IMR-90 (cell line): ENCODE results near the gene CNNM2. TPM values are rescaled to one million over a fixed set of nuclear protein-coding genes. Genes with fewer than 3 reads are reported as not detected.

Source experiments
- ATAC-seq: fragments of 200-7000 bp; cut with Tn5 transposase; 2 replicates; pipeline ENCODE4 v1.9.1; 2020; ENCODE audit warnings: low read depth, mild to moderate bottlenecking, moderate library complexity
- BruUV-seq: library from RNA; stranded (reverse); fragments of 400-500 nt; replicated peaks from 2 replicates; lab custom pipeline; 2021; lab: Mats Ljungman, UMichigan
- CTCF ChIA-PET: fragments of 300-600 bp; formaldehyde crosslinking; extraction: SDS; loops from one replicate; lab custom pipeline; 2021; ENCODE audit warnings: antibody characterized with exemption; lab: Yijun Ruan, JAX
- POLR2A ChIA-PET: fragments of 300-600 bp; sonication (Branson Sonifier 250); formaldehyde crosslinking; loops from one replicate; lab custom pipeline; 2022; ENCODE audit warnings: antibody characterized with exemption; ENCODE audit not compliant: unreplicated experiment; lab: Charles Lee
- DNase-seq: peaks from one replicate; pipeline ENCODE4 v3.0.0; 2013
- H2AFZ ChIP-seq: replicated peaks from 2 replicates; pipeline ENCODE3; 2013; ENCODE audit warnings: low read length, mild to moderate bottlenecking; ENCODE audit not compliant: poor library complexity
- H2AK5ac ChIP-seq: 2 replicates; pipeline ENCODE4 v1.6.1; 2013; ENCODE audit warnings: low read depth, low read length, inconsistent platforms
- H2AK9ac ChIP-seq: replicated peaks from 2 replicates; pipeline ENCODE3; 2013; ENCODE audit warnings: mild to moderate bottlenecking, low read depth, low read length, moderate library complexity; ENCODE audit not compliant: poor library complexity
- H2BK120ac ChIP-seq: 2 replicates; pipeline ENCODE4 v1.6.1; 2013; ENCODE audit warnings: low read depth, low read length, inconsistent platforms
- H2BK15ac ChIP-seq: 3 replicates; pipeline ENCODE4 v1.6.1; 2013; ENCODE audit warnings: low read depth, low read length, inconsistent platforms
- H2BK20ac ChIP-seq: 2 replicates; pipeline ENCODE4 v1.6.1; 2013; ENCODE audit warnings: low read depth, mild to moderate bottlenecking, inconsistent platforms, low read length, moderate library complexity
- H2BK5ac ChIP-seq: 2 replicates; pipeline ENCODE4 v1.6.1; 2013; ENCODE audit warnings: mild to moderate bottlenecking, low read depth, low read length, inconsistent platforms; ENCODE audit not compliant: poor library complexity, severe bottlenecking
- H3K14ac ChIP-seq: replicated peaks from 2 replicates; pipeline ENCODE4 v1.6.1; 2013; ENCODE audit warnings: low read depth, low read length, inconsistent platforms
- H3K18ac ChIP-seq: 2 replicates; pipeline ENCODE4 v1.6.1; 2013; ENCODE audit warnings: low read depth, low read length, control low read depth
- H3K23ac ChIP-seq: 2 replicates; pipeline ENCODE4 v1.6.1; 2013; ENCODE audit warnings: low read depth, low read length, inconsistent platforms
- H3K27ac ChIP-seq: 2 replicates; pipeline ENCODE4 v1.5.1; 2013; ENCODE audit warnings: mild to moderate bottlenecking, control low read depth, low read length; ENCODE audit not compliant: insufficient read depth
- H3K27me3 ChIP-seq: 2 replicates; pipeline ENCODE4 v1.6.1; 2013; ENCODE audit warnings: low read length; ENCODE audit not compliant: control insufficient read depth, insufficient read depth
- H3K36me3 ChIP-seq: 2 replicates; pipeline ENCODE4 v1.6.1; 2013; ENCODE audit warnings: low read length, mixed read lengths; ENCODE audit not compliant: control insufficient read depth, insufficient read depth
- H3K4ac ChIP-seq: 2 replicates; pipeline ENCODE4 v1.6.1; 2013; ENCODE audit warnings: low read depth, low read length, inconsistent platforms
- H3K4me1 ChIP-seq: 2 replicates; pipeline ENCODE4 v1.6.1; 2013; ENCODE audit warnings: low read length, mixed read lengths; ENCODE audit not compliant: control insufficient read depth, insufficient read depth
- H3K4me2 ChIP-seq: 2 replicates; pipeline ENCODE4 v1.6.1; 2013; ENCODE audit warnings: low read depth, mild to moderate bottlenecking, control low read depth, low read length, moderate library complexity
- H3K4me3 ChIP-seq: 2 replicates; pipeline ENCODE4 v1.5.1; 2013; ENCODE audit warnings: low read depth, mild to moderate bottlenecking, control low read depth, low read length, moderate library complexity; ENCODE audit not compliant: insufficient read depth
- H3K56ac ChIP-seq: 2 replicates; pipeline ENCODE4 v1.6.1; 2013; ENCODE audit warnings: low read length, inconsistent platforms; ENCODE audit not compliant: insufficient read depth; ENCODE audit errors: extremely low read depth
- H3K79me1 ChIP-seq, 2 experiments: 2 replicates each; pipeline ENCODE4 v1.6.1; 2013; ENCODE audit warnings: low read length in 2 of 2, inconsistent platforms in 1 of 2, low read depth in 1 of 2
- H3K9ac ChIP-seq: 2 replicates; pipeline ENCODE4 v1.6.1; 2013; ENCODE audit warnings: low read depth, low read length, control low read depth
- H3K9me1 ChIP-seq: 2 replicates; pipeline ENCODE4 v1.6.1; 2013; ENCODE audit warnings: low read length, inconsistent platforms; ENCODE audit not compliant: insufficient read depth
- H3K9me3 ChIP-seq: 2 replicates; pipeline ENCODE4 v1.6.1; 2013; ENCODE audit warnings: low read length; ENCODE audit not compliant: control insufficient read depth, insufficient read depth
- H4K20me1 ChIP-seq: 2 replicates; pipeline ENCODE4 v1.6.1; 2013; ENCODE audit warnings: low read length, inconsistent platforms; ENCODE audit not compliant: insufficient read depth
- H4K5ac ChIP-seq: 2 replicates; pipeline ENCODE4 v1.6.1; 2013; ENCODE audit warnings: mild to moderate bottlenecking, low read depth, low read length, control low read depth
- H4K8ac ChIP-seq, 2 experiments: 2 replicates each; pipeline ENCODE4 v1.6.1; 2013; ENCODE audit warnings: low read depth in 2 of 2, low read length in 2 of 2, control low read depth in 1 of 2, inconsistent platforms in 1 of 2
- H4K91ac ChIP-seq: 2 replicates; pipeline ENCODE4 v1.6.1; 2013; ENCODE audit warnings: low read depth, low read length, inconsistent platforms; ENCODE audit not compliant: insufficient read depth
- CEBPB ChIP-seq: IDR thresholded peaks from 2 replicates; pipeline ENCODE4 v1.6.1; 2012; ENCODE audit warnings: low read depth, low read length, improper control_type of control experiment
- CHD1 ChIP-seq: IDR thresholded peaks from 2 replicates; pipeline ENCODE4 v1.6.1; 2012; ENCODE audit warnings: low read depth, low read length, improper control_type of control experiment
- FOS ChIP-seq: fragments of 150-350 bp; IDR thresholded peaks from 2 replicates; pipeline ENCODE4 v1.6.1; 2016; ENCODE audit warnings: low read depth, low read length
- MAFK ChIP-seq: IDR thresholded peaks from 2 replicates; pipeline ENCODE4 v1.6.1; 2012; ENCODE audit warnings: low read depth, low read length, improper control_type of control experiment
- MAZ ChIP-seq: IDR thresholded peaks from 2 replicates; pipeline ENCODE4 v1.6.1; 2012; ENCODE audit warnings: low read depth, mild to moderate bottlenecking, low read length, improper control_type of control experiment, moderate library complexity, borderline replicate concordance
- MXI1 ChIP-seq: IDR thresholded peaks from 2 replicates; pipeline ENCODE4 v1.6.1; 2012; ENCODE audit warnings: low read depth, mild to moderate bottlenecking, low read length, moderate library complexity, borderline replicate concordance
- POLR2A ChIP-seq: IDR thresholded peaks from 2 replicates; pipeline ENCODE4 v1.6.1; 2012; ENCODE audit warnings: mild to moderate bottlenecking, low read depth, low read length
- RAD21 ChIP-seq: IDR thresholded peaks from 2 replicates; pipeline ENCODE4 v1.6.1; 2012; ENCODE audit warnings: low read length, improper control_type of control experiment
- RCOR1 ChIP-seq: IDR thresholded peaks from 2 replicates; pipeline ENCODE4 v1.6.1; 2012; ENCODE audit warnings: mild to moderate bottlenecking, low read length, improper control_type of control experiment; ENCODE audit not compliant: insufficient replicate concordance
- SMC3 ChIP-seq: fragments of 150-350 bp; IDR thresholded peaks from 2 replicates; pipeline ENCODE4 v1.6.1; 2016; ENCODE audit warnings: low read depth, mild to moderate bottlenecking, antibody characterized with exemption, low read length, moderate library complexity
- WGBS, 2 experiments: methylation state at CpG; one replicate each; pipeline versions ENCODE4 v1.1.5 to v1.1.7; 2013; ENCODE audit warnings: missing lambda C conversion rate in 2 of 2; ENCODE audit not compliant: insufficient read length in 1 of 2; ENCODE audit errors: extremely low coverage in 2 of 2; 5-methylcytosine and 5-hydroxymethylcytosine counted together
- dilution Hi-C: fragments of 300-500 bp; cut with HindIII; formaldehyde crosslinking; loops from one replicate; pipeline ENCODE4 v1.14.3; 2018; ENCODE audit warnings: low sequenced_read_pairs; ENCODE audit not compliant: unreplicated experiment
- in situ Hi-C: fragments of 300-500 bp; cut with MboI; formaldehyde crosslinking; loops from 3 replicates; pipeline ENCODE4 v1.14.3; 2019; ENCODE audit warnings: low sequenced_read_pairs, inconsistent platforms, mixed read lengths
- intact Hi-C: fragments of 100-400 bp; cut with micrococcal nuclease; formaldehyde crosslinking; loops from 2 replicates; pipeline ENCODE4 v1.10.0; 2022
- polyA plus RNA-seq, 3 experiments: library from polyadenylated mRNA; depleted of rRNA; stranded (reverse); fragments of >200 nt; gene quantifications; 2 replicates each; pipeline ENCODE4 v1.2.3, GENCODE V29; 2012; ENCODE audit warnings: low replicate concordance in 1 of 3
- total RNA-seq: library from RNA; depleted of rRNA; stranded (reverse); fragments of >200 nt; gene quantifications from 2 replicates; pipeline ENCODE4 v1.2.3, GENCODE V29; 2012
- TF ChIP-seq, protein P1 (sequence below): fragments of 150-350 bp; IDR thresholded peaks from 2 replicates; pipeline ENCODE4 v1.6.1; 2017; ENCODE audit warnings: mild to moderate bottlenecking, antibody characterized with exemption, low read length, low read depth
- TF ChIP-seq, protein P2 (sequence below): conservative IDR thresholded peaks from 2 replicates; pipeline ENCODE4 v1.5.1; 2012; ENCODE audit warnings: mild to moderate bottlenecking, low read depth, low read length, improper control_type of control experiment

The CNNM2 gene
- total and polyA plus RNA-seq, 2 of the 4 experiments (the other 2 are of a cell fraction), result 4.7 to 5.6 TPM

GRCh38 chr10:103042129-103042528 is 124.0 kb downstream of the CNNM2 start (continued):
- TF ChIP-seq FOS (no peak), MAFK (no peak)
- TF ChIP-seq, protein P1, sequence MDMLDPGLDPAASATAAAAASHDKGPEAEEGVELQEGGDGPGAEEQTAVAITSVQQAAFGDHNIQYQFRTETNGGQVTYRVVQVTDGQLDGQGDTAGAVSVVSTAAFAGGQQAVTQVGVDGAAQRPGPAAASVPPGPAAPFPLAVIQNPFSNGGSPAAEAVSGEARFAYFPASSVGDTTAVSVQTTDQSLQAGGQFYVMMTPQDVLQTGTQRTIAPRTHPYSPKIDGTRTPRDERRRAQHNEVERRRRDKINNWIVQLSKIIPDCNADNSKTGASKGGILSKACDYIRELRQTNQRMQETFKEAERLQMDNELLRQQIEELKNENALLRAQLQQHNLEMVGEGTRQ, result no peak

GRCh38 chr10:103042908-103043307 is 124.8 kb downstream of the CNNM2 start:
- Histone ChIP-seq H3K4me2 (no peak overlapping the region), H3K36me3 (no peaks in the 10 kb centered on the region), H3K14ac (peak overlapping the region; percentile 67), H3K4ac (peak overlapping the region; percentile 90), H3K4me3 (no peak overlapping the region), H4K8ac (peak overlapping the region; percentile 45 to 69), H3K27me3 (no peaks in the 10 kb centered on the region), H2AK9ac (no peak overlapping the region), H3K9me3 (no peaks in the 10 kb centered on the region), H4K20me1 (no peaks in the 10 kb centered on the region), H3K18ac (peak overlapping the region; percentile 83), H2BK20ac (peak overlapping the region; percentile 95), H3K9ac (no peak overlapping the region), H4K91ac (peak overlapping the region; percentile 65), H3K23ac (peak overlapping the region; percentile 82), H2BK5ac (peak overlapping the region; percentile 99), H2AK5ac (peak overlapping the region; percentile 92; the same call in 1 of the 2 replicates), H2BK120ac (peak overlapping the region; percentile 94), H3K4me1 (peaks cover 50% of the 10 kb centered on the region), H2AFZ (no peak overlapping the region), H4K5ac (peak overlapping the region; percentile 21), H2BK15ac (peak overlapping the region; percentile 96; the same call in 2 of the 3 replicates), H3K79me1 (peaks cover 33 to 68% of the 10 kb centered on the region in 2 experiments; a peak in 3 of 4 replicates), H3K9me1 (peaks cover 36% of the 10 kb centered on the region), H3K27ac (peak overlapping the region; percentile 42; the same call in 1 of the 2 replicates), H3K56ac (no peak overlapping the region)
- WGBS, 2 experiments, result 80% methylated on average over 4 of the region's 7 CpGs; no CpG with 5 or more reads in 1 of the 2 experiments
- in situ Hi-C loops, result loop anchor here (5.0 kb wide), 1 partner anchor 51 kb away; no protein-coding TSS in a partner anchor
- dilution Hi-C loops, result no loop called here
- no TSS peak for BruUV-seq
- no peak for DNase-seq
- intact Hi-C loops, result loop anchor here (10.0 kb wide), 1 partner anchor 48 kb away; no protein-coding TSS in a partner anchor
- ChIA-PET POLR2A (no interaction called here), CTCF (interaction anchor here (2.2 kb wide), 1 partner anchor 126 kb away, joined by 5 read pairs; the partner anchor contains the start of gene CNNM2)
- TF ChIP-seq RAD21 (no peak), MXI1 (no peak), CHD1 (no peak), RCOR1 (no peak), CEBPB (no peak), SMC3 (no peak), POLR2A (no peak), MAFK (no peak), MAZ (no peak)
- TF ChIP-seq, protein P2, sequence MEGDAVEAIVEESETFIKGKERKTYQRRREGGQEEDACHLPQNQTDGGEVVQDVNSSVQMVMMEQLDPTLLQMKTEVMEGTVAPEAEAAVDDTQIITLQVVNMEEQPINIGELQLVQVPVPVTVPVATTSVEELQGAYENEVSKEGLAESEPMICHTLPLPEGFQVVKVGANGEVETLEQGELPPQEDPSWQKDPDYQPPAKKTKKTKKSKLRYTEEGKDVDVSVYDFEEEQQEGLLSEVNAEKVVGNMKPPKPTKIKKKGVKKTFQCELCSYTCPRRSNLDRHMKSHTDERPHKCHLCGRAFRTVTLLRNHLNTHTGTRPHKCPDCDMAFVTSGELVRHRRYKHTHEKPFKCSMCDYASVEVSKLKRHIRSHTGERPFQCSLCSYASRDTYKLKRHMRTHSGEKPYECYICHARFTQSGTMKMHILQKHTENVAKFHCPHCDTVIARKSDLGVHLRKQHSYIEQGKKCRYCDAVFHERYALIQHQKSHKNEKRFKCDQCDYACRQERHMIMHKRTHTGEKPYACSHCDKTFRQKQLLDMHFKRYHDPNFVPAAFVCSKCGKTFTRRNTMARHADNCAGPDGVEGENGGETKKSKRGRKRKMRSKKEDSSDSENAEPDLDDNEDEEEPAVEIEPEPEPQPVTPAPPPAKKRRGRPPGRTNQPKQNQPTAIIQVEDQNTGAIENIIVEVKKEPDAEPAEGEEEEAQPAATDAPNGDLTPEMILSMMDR, result no peak
- TF ChIP-seq, protein P1, result no peak
- no peak for ATAC-seq
